NCI-H446 (cell line): ENCODE measurements around the gene ZNF397.
"Not testable (repeated sequence)": the region's sequence is repeated elsewhere in the genome, so short reads cannot be mapped to it uniquely, and the experiment has no call there.

ENCODE experiments used
- DNase-seq, 2 experiments: peaks; one replicate each; lab custom pipeline; 2025; lab: John Stamatoyannopoulos, UW

ZNF397 gene

DNA sequence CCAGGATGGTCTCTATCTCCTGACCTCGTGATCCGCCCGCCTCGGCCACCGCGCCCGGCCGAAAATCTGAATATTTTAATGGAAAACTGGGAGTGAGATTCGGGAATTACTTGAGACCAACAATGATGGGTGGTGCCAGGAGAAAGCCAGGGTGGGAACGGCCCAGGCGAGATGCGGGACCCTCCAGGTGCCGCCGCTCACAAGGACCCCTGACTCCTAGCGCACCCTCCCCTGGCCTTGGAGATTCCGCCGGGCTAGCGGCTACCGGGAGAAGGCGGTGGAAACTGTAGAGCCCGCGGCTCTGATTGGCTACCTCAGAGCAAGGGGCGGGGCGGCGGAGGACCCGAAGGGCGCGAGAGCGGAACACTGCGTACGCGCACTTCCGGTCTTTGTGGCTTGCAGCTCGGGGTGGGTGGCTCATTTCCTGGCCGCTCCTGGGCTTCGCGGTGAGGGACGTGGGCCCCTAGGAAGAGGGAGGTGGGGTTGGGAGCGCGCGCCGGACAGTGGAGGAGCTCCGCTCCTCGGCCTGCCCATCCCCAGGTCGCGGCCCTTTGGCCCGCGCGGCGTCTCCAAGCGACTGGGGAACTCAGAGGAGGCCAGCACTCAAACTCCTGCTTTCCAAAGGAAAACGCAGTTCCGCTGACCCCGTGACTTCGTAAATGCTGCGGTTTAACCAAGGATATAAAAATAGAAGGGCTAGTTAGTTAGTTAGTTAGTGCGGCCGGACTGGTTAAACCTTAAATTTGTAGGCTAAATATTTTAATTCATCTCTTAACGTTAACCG is at the start of gene ZNF397:
Gene ZNF397, plus strand, starts transcription at position 371 of the 784 bp plus-strand sequence. CDS start 1,437 bp downstream, outside the sequence.
- DNase-seq = peak; percentile 83 to 95

DNA sequence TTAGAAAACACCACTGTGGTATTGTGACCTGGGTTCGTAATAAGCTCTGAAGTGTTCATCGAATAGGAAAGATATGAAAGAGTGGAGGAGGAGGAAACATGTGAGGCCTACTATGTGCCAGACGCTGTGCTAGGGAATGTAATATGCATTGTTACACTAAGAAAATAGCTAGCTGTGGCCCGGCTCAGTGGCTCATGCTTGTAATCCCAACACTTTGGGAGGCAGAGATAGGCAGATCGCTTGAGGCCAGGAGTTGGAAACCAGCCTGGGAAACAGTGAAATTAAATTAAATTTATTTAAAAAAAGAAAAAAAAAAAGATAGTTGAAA is 49.2 kb upstream of the ZNF397 start:
- DNase-seq = no peak

- peak; percentile 16 to 32 for DNase-seq
Observed at GRCh38 chr18:35192415-35192814, 48.4 kb upstream of the ZNF397 start.

GRCh38 chr18:35193316-35193715 is 47.5 kb upstream of the ZNF397 start:
- peak in 1 of 2 experiments; percentile 9 for DNase-seq

GRCh38 chr18:35197296-35197695 is 43.5 kb upstream of the ZNF397 start:
- no peak for DNase-seq

GRCh38 chr18:35201256-35201931 is 39.4 kb upstream of the ZNF397 start:
- peak; percentile 54 to 86 for DNase-seq

DNA sequence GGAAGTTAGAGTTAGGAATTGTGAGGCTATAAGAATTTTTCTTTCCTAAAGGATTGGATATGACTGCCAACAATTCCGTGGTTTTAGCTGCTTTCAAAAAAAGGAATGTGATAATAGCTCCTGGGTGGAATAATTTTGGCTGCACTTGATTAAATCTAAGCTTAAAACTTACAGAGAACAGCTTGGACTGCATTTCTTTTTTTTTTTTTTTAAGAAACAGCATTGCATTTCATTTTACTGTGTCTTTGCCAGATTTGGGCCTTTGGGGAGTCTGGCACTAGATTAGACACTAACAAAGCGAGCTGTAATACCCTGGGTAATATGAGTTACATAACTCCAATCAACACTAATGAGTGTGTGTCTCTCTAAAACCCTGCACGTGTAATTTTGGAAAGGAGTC is 37.8 kb upstream of the ZNF397 start:
- DNase-seq = peak; percentile 18 to 66

GRCh38 chr18:35205199-35205712 is 35.6 kb upstream of the ZNF397 start:
- no peak for DNase-seq

DNA sequence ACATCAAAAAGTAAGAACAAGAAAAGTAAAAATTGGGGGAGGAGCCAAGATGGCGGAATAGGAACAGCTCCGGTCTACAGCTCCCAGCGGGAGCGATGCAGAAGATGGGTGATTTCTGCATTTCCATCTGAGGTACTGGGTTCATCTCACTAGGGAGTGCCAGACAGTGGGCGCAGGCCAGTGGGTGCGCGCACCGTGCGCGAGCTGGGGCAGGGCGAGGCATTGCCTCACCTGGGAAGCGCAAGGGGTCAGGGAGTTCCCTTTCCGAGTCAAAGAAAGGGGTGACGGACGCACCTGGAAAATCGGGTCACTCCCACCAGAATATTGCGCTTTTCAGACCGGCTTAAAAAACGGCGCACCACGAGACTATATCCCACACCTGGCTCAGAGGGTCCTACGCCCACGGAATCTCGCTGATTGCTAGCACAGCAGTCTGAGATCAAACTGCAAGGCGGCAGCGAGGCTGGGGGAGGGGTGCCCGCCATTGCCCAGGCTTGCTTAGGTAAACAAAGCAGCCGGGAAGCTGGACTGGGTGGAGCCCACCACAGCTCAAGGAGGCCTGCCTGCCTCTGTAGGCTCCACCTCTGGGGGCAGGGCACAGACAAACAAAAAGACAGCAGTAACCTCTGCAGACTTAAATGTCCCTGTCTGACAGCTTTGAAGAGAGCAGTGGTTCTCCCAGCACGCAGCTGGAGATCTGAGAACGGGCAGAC is 34.9 kb upstream of the ZNF397 start:
- DNase-seq = not testable (repeated sequence)

DNA sequence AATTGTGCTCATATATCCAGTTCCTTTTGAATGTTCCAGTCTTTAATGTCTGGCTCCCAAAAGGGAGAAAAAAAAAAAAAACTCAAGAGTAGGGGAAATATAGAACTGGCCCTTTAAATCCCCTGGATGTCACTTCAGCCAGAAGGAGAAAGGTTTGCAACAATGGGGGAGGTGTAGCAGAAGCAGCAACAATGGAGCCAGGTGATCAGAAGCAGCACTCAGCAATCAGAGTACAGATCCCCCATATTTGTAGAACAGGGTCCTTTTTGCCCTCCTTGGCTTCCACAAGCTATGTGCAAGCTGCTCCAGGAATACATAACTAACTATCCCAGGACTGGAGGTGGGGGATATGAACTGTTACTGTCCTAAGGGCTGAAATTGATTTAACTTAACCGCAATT is 25.8 kb upstream of the ZNF397 start:
- no peak for DNase-seq

GRCh38 chr18:35216611-35217010 is 24.2 kb upstream of the ZNF397 start:
- DNase-seq = not testable (repeated sequence)

- DNase-seq = not testable (repeated sequence)
Observed at GRCh38 chr18:35219331-35219730, 21.5 kb upstream of the ZNF397 start.

GRCh38 chr18:35220424-35220823 is 20.4 kb upstream of the ZNF397 start:
- no peak for DNase-seq

- no peak for DNase-seq
Observed at GRCh38 chr18:35223797-35224196, 17.0 kb upstream of the ZNF397 start.

DNA sequence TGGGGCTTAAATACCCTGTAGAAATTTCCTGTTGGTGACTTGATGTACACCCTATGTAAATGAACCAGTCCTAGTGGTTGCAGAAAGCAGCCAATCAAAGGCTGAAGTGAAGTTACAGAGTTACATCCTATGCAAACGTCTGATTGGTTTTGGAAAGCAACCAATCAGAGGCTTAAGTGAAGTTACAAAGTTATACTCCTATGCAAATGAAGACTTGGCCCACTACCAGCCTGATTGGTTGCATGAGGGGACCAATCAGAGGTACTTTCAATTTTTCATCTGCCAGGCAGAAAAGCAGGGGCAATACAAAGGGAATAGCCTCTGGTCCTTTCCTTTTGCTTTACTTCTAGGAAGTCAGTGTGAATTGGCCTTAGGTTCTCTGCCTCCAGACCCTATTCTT is 13.6 kb upstream of the ZNF397 start:
- no peak for DNase-seq

DNA sequence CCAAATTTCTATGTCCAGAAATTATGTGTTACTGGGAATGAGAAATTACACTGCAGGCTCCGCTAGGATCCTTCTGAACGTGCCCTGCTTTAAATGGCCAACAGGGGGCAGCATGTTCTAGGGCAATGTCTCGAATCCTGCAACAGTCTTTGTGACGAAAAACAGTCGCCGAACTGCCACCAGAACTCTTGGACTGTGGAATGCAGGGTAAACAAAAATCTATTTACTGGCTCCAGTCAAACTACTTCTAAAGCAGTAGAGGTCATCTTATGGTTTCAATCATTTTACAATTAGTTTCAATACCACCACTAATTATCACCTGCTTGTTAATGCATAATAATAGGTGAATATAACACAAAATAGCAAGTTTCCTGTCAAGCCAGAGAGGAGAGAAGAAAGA is 9.8 kb upstream of the ZNF397 start:
- DNase-seq = peak; percentile 87 to 88

DNA sequence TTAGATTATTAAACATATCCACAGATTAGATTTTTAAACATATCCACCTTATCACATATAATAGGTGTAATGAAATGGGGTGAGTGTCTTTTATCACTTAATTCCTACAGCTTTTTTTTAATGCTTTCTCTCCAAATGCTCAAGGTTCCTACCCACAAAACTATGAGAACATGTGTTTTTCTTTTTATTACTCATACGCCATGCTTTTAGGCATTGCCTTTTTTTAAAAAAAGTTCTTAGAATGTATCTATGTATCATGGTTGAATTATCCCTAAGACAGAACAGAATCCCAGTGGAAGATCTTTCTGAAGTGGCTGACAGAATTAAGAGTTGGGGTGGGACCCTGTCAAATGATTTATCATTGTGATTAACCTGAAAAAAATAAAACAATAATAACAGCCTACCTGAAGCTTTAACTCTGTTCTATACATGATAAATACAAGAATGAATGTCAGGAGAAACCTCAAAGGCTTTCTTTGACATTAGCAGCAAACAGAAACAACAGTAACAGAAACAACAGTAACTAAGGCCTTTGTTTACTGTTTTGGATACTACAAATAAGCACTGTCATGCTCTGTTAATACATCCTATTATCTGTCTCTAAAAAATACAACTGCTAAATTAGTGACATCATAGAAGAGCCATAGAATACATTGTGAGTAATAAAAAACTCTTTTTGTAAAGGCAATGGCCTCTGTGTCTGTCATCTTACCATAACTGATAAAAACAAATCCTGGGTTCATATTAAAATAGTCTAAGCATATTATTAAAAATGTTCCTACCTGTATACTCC is 4.1 kb upstream of the ZNF397 start:
- no peak for DNase-seq

DNA sequence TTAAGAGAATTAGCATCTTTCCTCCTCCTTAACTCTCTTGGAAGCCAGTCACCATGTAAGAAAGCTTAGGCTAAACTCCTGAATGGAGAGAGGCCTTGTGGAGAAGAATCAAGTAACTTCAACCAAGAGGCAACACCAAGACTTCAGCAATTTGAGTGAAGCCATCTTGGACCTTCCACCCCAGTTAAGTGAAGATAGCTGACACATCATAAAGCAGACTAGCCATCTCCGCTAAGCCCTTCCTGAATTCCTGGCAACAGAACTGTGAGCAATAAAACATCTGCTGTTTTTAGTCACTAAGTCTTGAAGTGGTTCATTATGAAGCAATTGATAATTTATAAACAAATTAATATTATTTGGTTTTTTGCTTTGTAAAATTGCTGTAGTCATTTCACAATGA is 1.5 kb upstream of the ZNF397 start:
- DNase-seq = no peak

- DNase-seq = no peak
Observed at GRCh38 chr18:35241448-35241804, 592 bp downstream of the ZNF397 start.

GRCh38 chr18:35242426-35242825 is 1.6 kb downstream of the ZNF397 start:
- DNase-seq = no peak

DNA sequence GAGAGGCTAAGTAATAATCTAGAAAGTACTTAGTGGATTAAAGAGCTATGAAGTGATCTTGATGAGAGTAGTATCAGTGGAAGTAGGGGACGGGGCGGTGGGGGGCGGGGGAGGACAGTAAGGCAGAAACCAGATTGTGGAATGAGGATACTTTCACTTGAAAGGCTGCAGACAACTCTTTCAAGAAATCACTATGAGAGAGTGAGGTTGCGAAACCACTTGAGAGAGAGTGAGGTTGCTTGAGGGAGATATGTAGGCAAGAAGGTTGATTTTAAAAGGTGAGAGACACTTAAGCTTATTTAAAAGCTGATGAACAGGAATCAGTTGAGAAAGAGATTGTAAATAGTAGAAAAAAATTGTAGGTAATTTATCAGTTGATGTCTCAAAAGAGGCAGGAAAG is 3.8 kb downstream of the ZNF397 start:
- no peak for DNase-seq

DNA sequence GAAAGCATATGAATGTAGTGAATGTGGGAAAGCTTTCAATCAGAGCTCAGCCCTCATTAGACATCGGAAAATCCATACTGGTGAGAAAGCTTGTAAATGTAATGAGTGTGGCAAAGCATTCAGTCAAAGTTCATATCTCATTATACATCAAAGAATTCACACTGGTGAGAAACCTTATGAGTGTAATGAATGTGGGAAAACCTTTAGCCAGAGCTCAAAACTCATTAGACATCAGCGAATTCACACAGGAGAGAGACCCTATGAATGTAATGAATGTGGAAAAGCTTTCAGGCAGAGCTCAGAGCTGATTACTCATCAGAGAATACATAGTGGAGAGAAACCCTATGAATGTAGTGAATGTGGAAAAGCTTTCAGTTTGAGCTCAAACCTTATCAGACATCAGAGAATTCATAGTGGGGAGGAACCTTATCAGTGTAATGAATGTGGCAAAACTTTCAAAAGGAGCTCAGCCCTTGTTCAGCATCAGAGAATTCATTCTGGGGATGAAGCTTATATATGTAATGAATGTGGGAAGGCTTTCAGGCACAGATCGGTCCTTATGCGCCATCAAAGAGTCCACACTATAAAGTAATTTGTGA is 5.0 kb downstream of the ZNF397 start:
- DNase-seq = no peak
